ENCODE results near the gene TMEM201. TPM values are rescaled to one million over a fixed set of nuclear protein-coding genes. Genes with fewer than 3 reads are reported as not detected.
"Not testable (repeated sequence)": the region's sequence is repeated elsewhere in the genome, so short reads cannot be mapped to it uniquely, and the experiment has no call there.

The TMEM201 gene
- total RNA-seq, 1 experiment from 2014 or later = 17.4 TPM

GRCh38 chr1:9621032-9621431 lies 32.3 kb downstream of the TMEM201 start:
- CTCF ChIA-PET = no interaction called here
- Histone ChIP-seq H3K4me1 (replicated peaks; ENCODE audit: insufficient read depth) (no peaks in the 10 kb centered on the region), H3K4me2 (no peak overlapping the region), H3K36me3 (ENCODE audit: low read depth) (no peaks in the 10 kb centered on the region), H4K20me1 (ENCODE audit: insufficient read depth) (no peaks in the 10 kb centered on the region), H2AFZ (no peak overlapping the region), H3K27ac (no peak overlapping the region), H3K9me3 (ENCODE audit: insufficient read depth, low read depth) (no peaks in the 10 kb centered on the region), H3K4me3 (no peak overlapping the region), H3F3A (ENCODE audit: insufficient read depth, low read depth) (0 out of 2 replicates have a peak, but pooled peaks cover under 1% of the 10 kb centered on the region), H3K79me2 (ENCODE audit: low read depth) (no peaks in the 10 kb centered on the region), H3K27me3 (ENCODE audit: insufficient read depth, low read depth) (no peaks in the 10 kb centered on the region), H3K9me2 (ENCODE audit: insufficient read depth) (no peaks in the 10 kb centered on the region)
- no TSS peak for BruUV-seq (replicated peaks)
- intact Hi-C loops (cut with micrococcal nuclease; ENCODE audit: unreplicated experiment) = no loop called here
- DNase-seq = no peak
- TF ChIP-seq CTCF (conservative IDR thresholded peaks at IDR 0.05) (no peak), EZH2 (IDR thresholded peaks at IDR 0.05; ENCODE audit: low read depth) (no peak)
- POLR2A ChIA-PET (ENCODE audit: unreplicated experiment) = interaction anchor here (0.6 kb wide), 1 partner anchor 61 kb away, joined by 3 read pairs; no protein-coding TSS in a partner anchor

- Histone ChIP-seq H3K4me3 (no peak overlapping the region), H3K4me2 (no peak overlapping the region), H3F3A (ENCODE audit: insufficient read depth, low read depth) (no peaks in the 10 kb centered on the region), H3K9me3 (ENCODE audit: insufficient read depth, low read depth) (no peaks in the 10 kb centered on the region), H3K36me3 (ENCODE audit: low read depth) (no peaks in the 10 kb centered on the region), H3K4me1 (replicated peaks; ENCODE audit: insufficient read depth) (no peaks in the 10 kb centered on the region; the same call in 1 of the 2 replicates), H3K27me3 (ENCODE audit: insufficient read depth, low read depth) (no peaks in the 10 kb centered on the region), H2AFZ (no peak overlapping the region), H3K27ac (no peak overlapping the region), H3K79me2 (ENCODE audit: low read depth) (no peaks in the 10 kb centered on the region), H4K20me1 (ENCODE audit: insufficient read depth) (no peaks in the 10 kb centered on the region), H3K9me2 (ENCODE audit: insufficient read depth) (no peaks in the 10 kb centered on the region)
- ChIA-PET CTCF (interaction anchor here (0.6 kb wide), 1 partner anchor 101 kb away, joined by 4 read pairs; no protein-coding TSS in a partner anchor), POLR2A (ENCODE audit: unreplicated experiment) (no interaction called here)
- DNase-seq = no peak
- BruUV-seq (replicated peaks) = no TSS peak
- intact Hi-C loops (cut with micrococcal nuclease; ENCODE audit: unreplicated experiment) = no loop called here
- TF ChIP-seq EZH2 (IDR thresholded peaks at IDR 0.05; ENCODE audit: low read depth) (no peak), CTCF (conservative IDR thresholded peaks at IDR 0.05) (no peak)
These were observed 35.4 kb downstream of the TMEM201 start for GRCh38 chr1:9624081-9624480.

DNA sequence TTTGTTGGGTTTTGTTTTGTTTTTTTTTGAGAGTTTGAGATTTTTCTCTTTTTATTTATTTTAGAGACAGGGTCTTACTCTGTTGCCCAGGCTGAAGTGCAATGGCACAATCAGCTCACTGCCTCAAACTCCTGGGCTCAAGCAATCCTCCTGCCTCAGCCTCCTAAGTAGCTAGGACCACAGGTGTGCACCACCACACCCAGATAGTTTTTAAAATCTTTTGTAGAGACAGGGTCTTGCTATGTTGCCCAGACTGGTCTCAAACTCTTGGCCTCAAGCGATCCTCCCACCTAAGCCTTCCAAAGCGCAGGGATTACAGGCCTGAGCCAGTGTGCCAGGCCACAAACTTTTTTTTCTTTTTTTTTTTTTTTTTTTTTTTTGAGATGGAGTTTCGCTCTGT lies 36.3 kb downstream of the TMEM201 start:
- POLR2A ChIA-PET (ENCODE audit: unreplicated experiment); H3F3A ChIP-seq (ENCODE audit: insufficient read depth, low read depth); H3K36me3 ChIP-seq (ENCODE audit: low read depth); H3K9me2 ChIP-seq (ENCODE audit: insufficient read depth); intact Hi-C loops (cut with micrococcal nuclease; ENCODE audit: unreplicated experiment); H3K79me2 ChIP-seq (ENCODE audit: low read depth); DNase-seq; H3K4me3 ChIP-seq; H3K4me2 ChIP-seq; H3K27ac ChIP-seq; BruUV-seq (replicated peaks); H3K4me1 ChIP-seq (replicated peaks; ENCODE audit: insufficient read depth); H2AFZ ChIP-seq; H3K27me3 ChIP-seq (ENCODE audit: insufficient read depth, low read depth); H4K20me1 ChIP-seq (ENCODE audit: insufficient read depth); H3K9me3 ChIP-seq (ENCODE audit: insufficient read depth, low read depth): not testable (repeated sequence)
- CTCF ChIA-PET = interaction anchor here (0.6 kb wide), 1 partner anchor 284 kb away, joined by 3 read pairs; no protein-coding TSS in a partner anchor

GRCh38 chr1:9626201-9626608 lies 37.5 kb downstream of the TMEM201 start:
- ChIA-PET CTCF (interaction anchor here (0.7 kb wide), 1 partner anchor 224 kb away, joined by 3 read pairs; no protein-coding TSS in a partner anchor), POLR2A (ENCODE audit: unreplicated experiment) (no interaction called here)
- Histone ChIP-seq H3K9me2 (ENCODE audit: insufficient read depth) (no peaks in the 10 kb centered on the region), H3K4me3 (peak overlapping the region; percentile 35; the same call in 1 of the 2 replicates), H3K27ac (no peak overlapping the region), H4K20me1 (ENCODE audit: insufficient read depth) (no peaks in the 10 kb centered on the region), H3K79me2 (ENCODE audit: low read depth) (no peaks in the 10 kb centered on the region), H3K36me3 (ENCODE audit: low read depth) (no peaks in the 10 kb centered on the region), H3K4me2 (peak overlapping the region; percentile 61), H3K9me3 (ENCODE audit: insufficient read depth, low read depth) (no peaks in the 10 kb centered on the region), H3F3A (ENCODE audit: insufficient read depth, low read depth) (no peaks in the 10 kb centered on the region), H3K4me1 (replicated peaks; ENCODE audit: insufficient read depth) (no peaks in the 10 kb centered on the region; the same call in 1 of the 2 replicates), H2AFZ (no peak overlapping the region), H3K27me3 (ENCODE audit: insufficient read depth, low read depth) (no peaks in the 10 kb centered on the region)
- DNase-seq = peak in 1 of 2 experiments; percentile 28
- no TSS peak for BruUV-seq (replicated peaks)
- TF ChIP-seq EZH2 (IDR thresholded peaks at IDR 0.05; ENCODE audit: low read depth) (no peak), CTCF (conservative IDR thresholded peaks at IDR 0.05) (no peak)
- intact Hi-C loops (cut with micrococcal nuclease; ENCODE audit: unreplicated experiment) = loop anchor here (2.0 kb wide), 1 partner anchor 241 kb away; no protein-coding TSS in a partner anchor

All from PC-9 (cell line).